ENCODE measurements around the gene CASZ1.

- TF ChIP-seq POLR2A (IDR thresholded peaks at IDR 0.05; ENCODE audit: low read depth, low read length) (no peak), POLR2AphosphoS5 (IDR thresholded peaks at IDR 0.05; ENCODE audit: low read depth, low read length) (no peak)
These were observed 50.5 kb downstream of the CASZ1 start for GRCh38 chr1:10745886-10746455.

Measured in GM12892 (cell line).